HCT116 (cell line): Measurements from ENCODE around the gene PRKCD. TPM values are rescaled to one million over a fixed set of nuclear protein-coding genes. Genes with fewer than 3 reads are reported as not detected.

Experiments
- ATAC-seq: fragments of 200-7000 bp; cut with Tn5 transposase; 2 replicates; pipeline ENCODE4 v1.9.1; 2020; ENCODE audit warnings: mild to moderate bottlenecking, moderate library complexity
- BruUV-seq: library from RNA; stranded (reverse); fragments of 400-500 nt; replicated peaks from 2 replicates; lab custom pipeline; 2021; lab: Mats Ljungman, UMichigan
- CTCF ChIA-PET: fragments of 300-600 bp; sonication (Branson Sonifier 250); formaldehyde crosslinking; loops from one replicate; lab custom pipeline; 2021; ENCODE audit warnings: antibody characterized with exemption; lab: Charles Lee
- POLR2A ChIA-PET: fragments of 300-600, 350-600 bp; sonication (Branson Sonifier 250); formaldehyde crosslinking; loops from one replicate; lab custom pipeline; 2021; ENCODE audit warnings: antibody characterized with exemption; lab: Charles Lee
- RAD21 ChIA-PET, 2 experiments: fragments of 300-600 bp; sonication (Branson Sonifier 250); formaldehyde crosslinking; loops; one replicate each; lab custom pipeline; 2023; ENCODE audit warnings: low total read pairs in 2 of 2; ENCODE audit not compliant: uncharacterized antibody in 2 of 2, unreplicated experiment in 2 of 2, low non-redundant PET in 1 of 2; lab: Charles Lee
- DNase-seq: peaks from one replicate; pipeline ENCODE4 v3.0.0-alpha.2; 2010; ENCODE audit warnings: low read depth, low spot score
- H2AFZ ChIP-seq: fragments of 200-600 bp; shearing (Covaris generic), sonication (generic); 2 replicates; pipeline ENCODE4 v1.6.1; 2017; ENCODE audit warnings: low read depth, mixed run types, mixed read lengths, antibody characterized with exemption, low read length; ENCODE audit not compliant: poor library complexity, severe bottlenecking
- H3K27ac ChIP-seq: 2 replicates; pipeline ENCODE4 v1.5.1; 2012; ENCODE audit warnings: low read depth, low read length
- H3K27me3 ChIP-seq: fragments of 200-600 bp; sonication (generic); 2 replicates; pipeline ENCODE4 v1.6.1; 2016; ENCODE audit warnings: mixed run types, low read length, mixed read lengths; ENCODE audit not compliant: insufficient read depth
- H3K36me3 ChIP-seq, 2 experiments: fragments of 200-500 bp in 1 of 2; fragments of 200-600 bp in 1 of 2; sonication (Bioruptor generic) in 1 of 2; sonication (generic) in 1 of 2; 2 replicates each; pipeline versions ENCODE4 v1.5.1 to v1.6.1; 2014 to 2016; ENCODE audit warnings: low read length in 2 of 2, inconsistent platforms in 1 of 2, mixed read lengths in 1 of 2, mixed run types in 1 of 2; ENCODE audit not compliant: insufficient read depth in 2 of 2, control insufficient read depth in 1 of 2
- H3K4me1 ChIP-seq, 2 experiments: fragments of 200-600 bp in 1 of 2; sonication (generic) in 1 of 2; 2 replicates each; pipeline versions ENCODE4 v1.5.1 to v1.6.1; 2012 to 2017; ENCODE audit warnings: low read length in 2 of 2, inconsistent platforms in 1 of 2, mild to moderate bottlenecking in 1 of 2, mixed read lengths in 1 of 2, mixed run types in 1 of 2, moderate library complexity in 1 of 2; ENCODE audit not compliant: insufficient read depth in 2 of 2, control insufficient read depth in 1 of 2
- H3K4me2 ChIP-seq: fragments of 200-600 bp; sonication (generic); 2 replicates; pipeline ENCODE4 v1.6.1; 2017; ENCODE audit warnings: mixed run types, low read length, mixed read lengths
- H3K4me3 ChIP-seq, 2 experiments: fragments of 200-600 bp in 1 of 2; sonication (generic) in 1 of 2; replicated peaks in 1 of 2; 2 replicates each; pipeline ENCODE4 v1.5.1; 2011 to 2016; ENCODE audit warnings: low read length in 2 of 2, control low read depth in 1 of 2, low read depth in 1 of 2, mild to moderate bottlenecking in 1 of 2, mixed read lengths in 1 of 2, mixed run types in 1 of 2
- H3K79me2 ChIP-seq: fragments of 200-600 bp; sonication (generic); 2 replicates; pipeline ENCODE4 v1.6.1; 2017; ENCODE audit warnings: mild to moderate bottlenecking, mixed run types, low read length, moderate library complexity, mixed read lengths; ENCODE audit not compliant: insufficient read depth
- H3K9ac ChIP-seq: fragments of 200-600 bp; sonication (generic); 2 replicates; pipeline ENCODE4 v1.6.1; 2016; ENCODE audit warnings: low read length, mixed read lengths
- H3K9me2 ChIP-seq: fragments of 200-600 bp; sonication (generic), shearing (Covaris generic); 2 replicates; pipeline ENCODE4 v1.6.1; 2017; ENCODE audit warnings: mixed run types, mild to moderate bottlenecking, moderate library complexity; ENCODE audit not compliant: insufficient read depth
- H3K9me3 ChIP-seq, 2 experiments: fragments of 200-500 bp in 1 of 2; fragments of 200-600 bp in 1 of 2; sonication (Bioruptor generic) in 1 of 2; sonication (generic) in 1 of 2; 2 replicates each; pipeline ENCODE4 v1.6.1; 2014 to 2017; ENCODE audit warnings: low read length in 2 of 2, mixed read lengths in 2 of 2, inconsistent platforms in 1 of 2, low read depth in 1 of 2, mild to moderate bottlenecking in 1 of 2, mixed run types in 1 of 2, moderate library complexity in 1 of 2; ENCODE audit not compliant: control insufficient read depth in 1 of 2, insufficient read depth in 1 of 2
- H4K20me1 ChIP-seq: fragments of 200-600 bp; sonication (generic), shearing (Covaris generic); 2 replicates; pipeline ENCODE4 v1.6.1; 2017; ENCODE audit warnings: mixed run types, mild to moderate bottlenecking, moderate library complexity; ENCODE audit not compliant: insufficient read depth
- CBX3 ChIP-seq: IDR thresholded peaks from 2 replicates; pipeline ENCODE4 v1.6.1; 2012; ENCODE audit warnings: low read depth
- CEBPB ChIP-seq: IDR thresholded peaks from 2 replicates; pipeline ENCODE4 v1.6.1; 2012; ENCODE audit warnings: low read depth
- ELF1 ChIP-seq: IDR thresholded peaks from 2 replicates; pipeline ENCODE4 v1.6.1; 2012; ENCODE audit warnings: low read depth, borderline replicate concordance
- EZH2 ChIP-seq: fragments of 200-600 bp; sonication (generic); IDR thresholded peaks from 2 replicates; pipeline ENCODE4 v1.6.1; 2017; ENCODE audit warnings: antibody characterized with exemption, mixed run types
- EZH2phosphoT487 ChIP-seq: fragments of 200-600 bp; IDR thresholded peaks from 2 replicates; pipeline ENCODE4 v1.6.1; 2018; ENCODE audit warnings: antibody characterized with exemption, borderline replicate concordance
- FOSL1 ChIP-seq: IDR thresholded peaks from 2 replicates; pipeline ENCODE4 v1.6.1; 2012; ENCODE audit warnings: low read depth
- JUND ChIP-seq: IDR thresholded peaks from 2 replicates; pipeline ENCODE4 v1.6.1; 2012
- POLR2AphosphoS5 ChIP-seq: IDR thresholded peaks from 2 replicates; pipeline ENCODE4 v1.6.1; 2011; ENCODE audit warnings: mild to moderate bottlenecking, low read depth, low read length, moderate library complexity
- RAD21 ChIP-seq: IDR thresholded peaks from 2 replicates; pipeline ENCODE4 v1.6.1; 2012; ENCODE audit warnings: low read depth, mild to moderate bottlenecking
- SIN3A ChIP-seq: IDR thresholded peaks from 2 replicates; pipeline ENCODE4 v1.6.1; 2012; ENCODE audit warnings: low read depth
- SRF ChIP-seq: IDR thresholded peaks from 2 replicates; pipeline ENCODE4 v1.6.1; 2012; ENCODE audit warnings: low read depth
- TCF7L2 ChIP-seq: IDR thresholded peaks from 2 replicates; pipeline ENCODE4 v1.7.0; 2011; ENCODE audit warnings: borderline replicate concordance, inconsistent platforms; ENCODE audit not compliant: insufficient read depth, insufficient read length; ENCODE audit errors: extremely low read depth
- YY1 ChIP-seq: IDR thresholded peaks from 2 replicates; pipeline ENCODE4 v1.6.1; 2011; ENCODE audit warnings: low read length, low read depth, moderate library complexity, mild to moderate bottlenecking; ENCODE audit not compliant: insufficient replicate concordance; ENCODE audit errors: extremely low read depth
- ZFX ChIP-seq: fragments of 450-650 bp; IDR thresholded peaks from 2 replicates; pipeline ENCODE4 v1.6.1; 2017
- intact Hi-C: fragments of 100-400 bp; cut with micrococcal nuclease; formaldehyde crosslinking; loops from 2 replicates; pipeline ENCODE4 v1.10.0; 2022
- total RNA-seq: library from RNA; stranded (reverse); gene quantifications from one replicate; pipeline ENCODE4 v1.2.1, GENCODE V29; 2021; ENCODE audit not compliant: unreplicated experiment
- TF ChIP-seq, protein P1 (sequence below), 3 experiments: fragments of 200-600 bp in 1 of 3; sonication (generic) in 1 of 3; IDR thresholded peaks in 2 of 3; conservative IDR thresholded peaks in 1 of 3; 2 replicates each; pipeline ENCODE4 v1.5.1; 2012 to 2017; ENCODE audit warnings: low read depth in 2 of 3, low read length in 2 of 3, antibody characterized with exemption in 1 of 3, borderline replicate concordance in 1 of 3, control low read depth in 1 of 3, mild to moderate bottlenecking in 1 of 3, mixed read lengths in 1 of 3, mixed run types in 1 of 3, moderate library complexity in 1 of 3; ENCODE audit not compliant: insufficient read depth in 1 of 3
- TF ChIP-seq, protein P2 (sequence below): IDR thresholded peaks from 2 replicates; pipeline ENCODE4 v1.6.1; 2011; ENCODE audit warnings: mild to moderate bottlenecking, low read length, moderate library complexity; ENCODE audit not compliant: insufficient replicate concordance; ENCODE audit errors: extremely low read depth
- TF ChIP-seq, protein P3 (sequence below): IDR thresholded peaks from 2 replicates; pipeline ENCODE4 v1.6.1; 2012

The PRKCD gene
- total RNA-seq, 1 experiment from 2014 or later, result 34.4 TPM

DNA sequence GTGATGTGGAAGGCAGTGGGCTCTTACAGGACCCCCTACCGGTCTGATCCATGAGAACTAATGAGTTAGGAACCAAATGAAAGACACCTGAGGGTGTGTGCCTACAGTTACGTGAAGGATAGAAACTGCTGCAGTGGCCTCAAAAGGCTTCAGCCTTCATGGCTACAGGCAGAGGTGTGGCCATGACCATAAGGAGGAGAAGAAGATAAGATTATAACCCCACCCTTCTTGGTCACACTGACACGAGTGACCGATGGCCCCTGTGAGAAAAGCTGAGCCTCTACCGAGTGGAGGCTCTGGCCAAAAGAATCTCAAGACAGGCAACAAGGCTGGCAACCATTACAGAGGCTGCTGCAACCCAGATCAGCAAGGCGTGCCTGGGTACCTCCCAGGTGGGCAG, 37.1 kb upstream of the PRKCD start:
- Histone ChIP-seq H2AFZ (no peak overlapping the region), H4K20me1 (no peaks in the 10 kb centered on the region), H3K36me3 (peaks cover 35 to 49% of the 10 kb centered on the region in 2 experiments), H3K27me3 (no peaks in the 10 kb centered on the region)
- no peak for DNase-seq
- RAD21 ChIA-PET, result no interaction called here
- CTCF ChIA-PET, result no interaction called here
- TF ChIP-seq FOSL1, result no peak
- no peak for TF ChIP-seq CBX3
- TF ChIP-seq RAD21, result no peak
- TF ChIP-seq POLR2AphosphoS5, result no peak
- no peak for TF ChIP-seq EZH2phosphoT487
- no peak for TF ChIP-seq ZFX
- no peak for TF ChIP-seq SRF
- no peak for TF ChIP-seq TCF7L2
- TF ChIP-seq, protein P1, sequence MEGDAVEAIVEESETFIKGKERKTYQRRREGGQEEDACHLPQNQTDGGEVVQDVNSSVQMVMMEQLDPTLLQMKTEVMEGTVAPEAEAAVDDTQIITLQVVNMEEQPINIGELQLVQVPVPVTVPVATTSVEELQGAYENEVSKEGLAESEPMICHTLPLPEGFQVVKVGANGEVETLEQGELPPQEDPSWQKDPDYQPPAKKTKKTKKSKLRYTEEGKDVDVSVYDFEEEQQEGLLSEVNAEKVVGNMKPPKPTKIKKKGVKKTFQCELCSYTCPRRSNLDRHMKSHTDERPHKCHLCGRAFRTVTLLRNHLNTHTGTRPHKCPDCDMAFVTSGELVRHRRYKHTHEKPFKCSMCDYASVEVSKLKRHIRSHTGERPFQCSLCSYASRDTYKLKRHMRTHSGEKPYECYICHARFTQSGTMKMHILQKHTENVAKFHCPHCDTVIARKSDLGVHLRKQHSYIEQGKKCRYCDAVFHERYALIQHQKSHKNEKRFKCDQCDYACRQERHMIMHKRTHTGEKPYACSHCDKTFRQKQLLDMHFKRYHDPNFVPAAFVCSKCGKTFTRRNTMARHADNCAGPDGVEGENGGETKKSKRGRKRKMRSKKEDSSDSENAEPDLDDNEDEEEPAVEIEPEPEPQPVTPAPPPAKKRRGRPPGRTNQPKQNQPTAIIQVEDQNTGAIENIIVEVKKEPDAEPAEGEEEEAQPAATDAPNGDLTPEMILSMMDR (IDR thresholded peaks at IDR 0.05 in 2 of 3, conservative IDR thresholded peaks at IDR 0.05 in 1 of 3; ENCODE audit: borderline replicate concordance in 1 of 3, insufficient read depth in 1 of 3, low read depth in 2 of 3, low read length in 2 of 3), result no peak
- no peak for TF ChIP-seq YY1
- TF ChIP-seq EZH2, result no peak
- TF ChIP-seq CEBPB, result no peak
- TF ChIP-seq SIN3A, result no peak
- no peak for TF ChIP-seq ELF1
- no peak for TF ChIP-seq JUND
- TF ChIP-seq, protein P2, sequence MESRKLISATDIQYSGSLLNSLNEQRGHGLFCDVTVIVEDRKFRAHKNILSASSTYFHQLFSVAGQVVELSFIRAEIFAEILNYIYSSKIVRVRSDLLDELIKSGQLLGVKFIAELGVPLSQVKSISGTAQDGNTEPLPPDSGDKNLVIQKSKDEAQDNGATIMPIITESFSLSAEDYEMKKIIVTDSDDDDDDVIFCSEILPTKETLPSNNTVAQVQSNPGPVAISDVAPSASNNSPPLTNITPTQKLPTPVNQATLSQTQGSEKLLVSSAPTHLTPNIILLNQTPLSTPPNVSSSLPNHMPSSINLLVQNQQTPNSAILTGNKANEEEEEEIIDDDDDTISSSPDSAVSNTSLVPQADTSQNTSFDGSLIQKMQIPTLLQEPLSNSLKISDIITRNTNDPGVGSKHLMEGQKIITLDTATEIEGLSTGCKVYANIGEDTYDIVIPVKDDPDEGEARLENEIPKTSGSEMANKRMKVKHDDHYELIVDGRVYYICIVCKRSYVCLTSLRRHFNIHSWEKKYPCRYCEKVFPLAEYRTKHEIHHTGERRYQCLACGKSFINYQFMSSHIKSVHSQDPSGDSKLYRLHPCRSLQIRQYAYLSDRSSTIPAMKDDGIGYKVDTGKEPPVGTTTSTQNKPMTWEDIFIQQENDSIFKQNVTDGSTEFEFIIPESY, result no peak
- TF ChIP-seq, protein P3, sequence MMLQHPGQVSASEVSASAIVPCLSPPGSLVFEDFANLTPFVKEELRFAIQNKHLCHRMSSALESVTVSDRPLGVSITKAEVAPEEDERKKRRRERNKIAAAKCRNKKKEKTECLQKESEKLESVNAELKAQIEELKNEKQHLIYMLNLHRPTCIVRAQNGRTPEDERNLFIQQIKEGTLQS, result no peak
- TF ChIP-seq, all 23 proteins: peak for 0
- intact Hi-C loops, result no loop called here
- POLR2A ChIA-PET, result no interaction called here
- ATAC-seq, result no peak
- peaks cover under 1 to 2% of the 10 kb centered on the region in 2 experiments; a peak in 3 of 4 replicates for H3K4me1 ChIP-seq
- peaks cover 14% of the 10 kb centered on the region for H3K79me2 ChIP-seq
- H3K9me3 ChIP-seq, result no peaks in the 10 kb centered on the region
- no peak overlapping the region for H3K9ac ChIP-seq
- H3K4me2 ChIP-seq, result no peak overlapping the region
- no peaks in the 10 kb centered on the region for H3K9me2 ChIP-seq
- H3K4me3 ChIP-seq, result no peak overlapping the region
- no peak overlapping the region for H3K27ac ChIP-seq
- BruUV-seq, result no TSS peak
